Heart right ventricle (tissue), 16 donors: ENCODE measurements around the gene BZW1. TPM values are rescaled to one million over a fixed set of nuclear protein-coding genes. Genes with fewer than 3 reads are reported as not detected.
A peak's percentile ranks its signal among the peaks of the same experiment; 100 is the strongest.

Experiments used
- ATAC-seq, 8 donors: fragments of 200-7000 bp; cut with Tn5 transposase; one replicate each; pipeline ENCODE4 v1.9.1; 2020; ENCODE audit warnings: mild to moderate bottlenecking in 8 of 8, moderate library complexity in 8 of 8, moderate number of reproducible peaks in 1 of 8
- DNase-seq, 2 donors: peaks; one replicate each; pipeline ENCODE4 v3.0.0-alpha.2; 2020
- H3K27ac ChIP-seq, 10 donors: fragments of 200-600 bp; sonication (generic) in 2 of 10; one replicate each; pipeline versions ENCODE4 v1.5.0 to v1.8.0; 2020 to 2022; ENCODE audit warnings: mild to moderate bottlenecking in 3 of 10
- H3K27me3 ChIP-seq, 7 donors: fragments of 200-600 bp; one replicate each; pipeline ENCODE4 v1.8.0; 2021 to 2022; ENCODE audit warnings: mild to moderate bottlenecking in 2 of 7
- H3K36me3 ChIP-seq, 9 donors: fragments of 200-600 bp; sonication (generic) in 1 of 9; one replicate each; pipeline versions ENCODE4 v1.5.0 to v1.8.0; 2020 to 2022; ENCODE audit warnings: mild to moderate bottlenecking in 2 of 9
- H3K4me1 ChIP-seq, 9 donors: fragments of 200-600 bp; sonication (generic) in 1 of 9; one replicate each; pipeline versions ENCODE4 v1.5.0 to v1.8.0; 2020 to 2022; ENCODE audit warnings: mild to moderate bottlenecking in 4 of 9
- H3K4me3 ChIP-seq, 10 donors: fragments of 200-600 bp; sonication (generic) in 2 of 10; one replicate each; pipeline versions ENCODE4 v1.5.0 to v1.8.0; 2020 to 2022; ENCODE audit warnings: mild to moderate bottlenecking in 7 of 10, moderate library complexity in 2 of 10
- H3K9me3 ChIP-seq, 11 donors: fragments of 200-600 bp in 10 of 11; sonication (generic) in 2 of 11; one replicate each; pipeline versions ENCODE4 v1.5.0 to v1.8.0; 2013 to 2022; ENCODE audit warnings: mild to moderate bottlenecking in 2 of 11, control low read depth in 1 of 11, moderate library complexity in 1 of 11
- CTCF ChIP-seq, 9 donors: fragments of 200-600 bp; sonication (generic) in 2 of 9; IDR thresholded peaks; one replicate each; pipeline versions ENCODE4 v1.5.0 to v1.8.0; 2021 to 2022; ENCODE audit warnings: antibody characterized with exemption in 9 of 9, mild to moderate bottlenecking in 5 of 9, moderate library complexity in 1 of 9
- WGBS, 2 donors: extraction: QIAGEN DNeasy Blood & Tissue Kit; methylation state at CpG; one replicate each; pipeline ENCODE4 v1.1.7; 2013; ENCODE audit warnings: inconsistent platforms in 1 of 2; 5-methylcytosine and 5-hydroxymethylcytosine counted together
- intact Hi-C, 10 donors: fragments of 100-400 bp; cut with DNase I; formaldehyde crosslinking; loops; one replicate each; pipeline versions ENCODE4 v1.11.1 to v1.14.2; 2022
- polyA plus RNA-seq, 2 donors: library from polyadenylated mRNA; stranded (reverse); fragments of 200-250 nt; gene quantifications; one replicate each; pipeline ENCODE4 v1.2.3, GENCODE V29; 2013
- total RNA-seq, 10 donors: library from RNA; stranded (reverse); fragmentation: NEBNext Ultra II Directional in 3 of 10; extraction: Animal tissue kit (Norgen Biotek cat#: 25700) in 3 of 10; gene quantifications; one replicate each; pipeline versions ENCODE4 v1.2.1 to v1.2.4, GENCODE V29; 2021 to 2023
- donor health status: Arrhythmogenic right ventricular cardiomyopathy.
- donor health status: ischemic (EF 13 %, LVEDD 7.1; RV severe dilation, severe dysfunction).
- donor health status: healthy with polysubstance abuse.
- donor health status: DM: no; HTN: yes; CAD: no.
- donor health status: DM: no; HTN: no; CAD: no.
- donor health status: ischemic (EF 25% LVEDD 6.9; RV normal size, moderate dysfunction).
- donor health status: ischemic (EF 25% LVEDD 5.7; RV mildly dilated, moderate dysfunction).
- donor health status: healthy.
- donor health status: DM: yes; HTN: yes; CAD: no.
- donor health status: Ischemic cardiomyopathy.
- donor health status: ischemic (EF 35%, LVEDD 5.7; RV mildly dilated, moderate dysfunction).
- donor health status: nonischemic (EF 11% LVEDD 7.7; RV severe dilation, severe dysfunction).
- donor health status: DM: yes; HTN: yes; CAD: no.
- donor health status: PGD.
- donor health status: ischemic (EF 29% LVEDD 5.4; RV normal size, mild dysfunction).
- donor health status: nonischemic (EF 23%, LVEDD 6.1; RV moderate dilation, normal function).

BZW1 gene
- total and polyA plus RNA-seq, 12 donors, result 15.4 to 133 (median 77.0) TPM

GRCh38 chr2:200778038-200778437, 33.7 kb upstream of the BZW1 start:
- H3K9me3 ChIP-seq, result peaks cover 0 to 8% (median 0%) of the 10 kb centered on the region in 11 donors
- intact Hi-C loops, result no loop called here
- no peaks in the 10 kb centered on the region for H3K36me3 ChIP-seq
- no peak overlapping the region for H3K4me3 ChIP-seq
- no peaks in the 10 kb centered on the region for H3K27me3 ChIP-seq
- DNase-seq (no peak), ATAC-seq (peak in 1 of 8 donors; percentile 28)
- peaks cover 0 to 18% (median 0%) of the 10 kb centered on the region in 9 donors for H3K4me1 ChIP-seq
- no peak for TF ChIP-seq CTCF (IDR thresholded peaks at IDR 0.05)
- WGBS, 2 donors, result 56 to 62% methylated on average over 7 of the region's 7 CpGs
- no peak overlapping the region for H3K27ac ChIP-seq

GRCh38 chr2:200779214-200779613, 32.5 kb upstream of the BZW1 start:
- Histone ChIP-seq H3K27me3 (no peaks in the 10 kb centered on the region), H3K4me1 (peaks cover 0 to 18% (median 0%) of the 10 kb centered on the region in 9 donors), H3K9me3 (no peaks in the 10 kb centered on the region), H3K36me3 (no peaks in the 10 kb centered on the region), H3K4me3 (no peak overlapping the region), H3K27ac (no peak overlapping the region)
- intact Hi-C loops, result no loop called here
- TF ChIP-seq CTCF (IDR thresholded peaks at IDR 0.05), result no peak
- WGBS, 2 donors, result 85 to 90% methylated on average over 2 of the region's 2 CpGs
- DNase-seq (no peak), ATAC-seq (no peak)

GRCh38 chr2:200781616-200782015, 30.1 kb upstream of the BZW1 start:
- WGBS, 2 donors, result 76 to 87% methylated on average over 5 of the region's 5 CpGs
- intact Hi-C loops, result loop anchor here in 1 of 10 donors (10.0 kb wide), 1 partner anchor 57 kb away; no protein-coding TSS in a partner anchor

GRCh38 chr2:200782251-200782650, 29.5 kb upstream of the BZW1 start:
- intact Hi-C loops, result loop anchor here in 1 of 10 donors (10.0 kb wide), 1 partner anchor 57 kb away; no protein-coding TSS in a partner anchor
- no peak for DNase-seq
- Histone ChIP-seq H3K4me3 (no peak overlapping the region), H3K36me3 (no peaks in the 10 kb centered on the region), H3K27ac (no peak overlapping the region), H3K9me3 (no peaks in the 10 kb centered on the region), H3K4me1 (peaks cover 0 to 30% (median 5%) of the 10 kb centered on the region in 9 donors), H3K27me3 (no peaks in the 10 kb centered on the region)
- no peak for TF ChIP-seq CTCF (IDR thresholded peaks at IDR 0.05)
- ATAC-seq, result peak in 2 of 8 donors; percentile 40 to 58
- 56 to 58% methylated on average over 4 of the region's 4 CpGs for WGBS, 2 donors

More at GRCh38 chr2:200781616-200782015, 30.1 kb upstream of the BZW1 start:
- no peaks in the 10 kb centered on the region for H3K27me3 ChIP-seq
- H3K27ac ChIP-seq, result no peak overlapping the region
- H3K4me1 ChIP-seq, result peaks cover 0 to 24% (median 0%) of the 10 kb centered on the region in 9 donors
- no peak for TF ChIP-seq CTCF (IDR thresholded peaks at IDR 0.05)
- H3K36me3 ChIP-seq, result no peaks in the 10 kb centered on the region
- ATAC-seq, result no peak
- no peak overlapping the region for H3K4me3 ChIP-seq
- DNase-seq, result no peak
- no peaks in the 10 kb centered on the region for H3K9me3 ChIP-seq
